Measurements from ENCODE around the gene IL6ST. TPM values are rescaled to one million over a fixed set of nuclear protein-coding genes. Genes with fewer than 3 reads are reported as not detected.
"Not testable (repeated sequence)": the region's sequence is repeated elsewhere in the genome, so short reads cannot be mapped to it uniquely, and the experiment has no call there.

Gene IL6ST
- total RNA-seq, 8 experiments from 2014 or later: 27.6 to 333 (median 68.5) TPM

DNA sequence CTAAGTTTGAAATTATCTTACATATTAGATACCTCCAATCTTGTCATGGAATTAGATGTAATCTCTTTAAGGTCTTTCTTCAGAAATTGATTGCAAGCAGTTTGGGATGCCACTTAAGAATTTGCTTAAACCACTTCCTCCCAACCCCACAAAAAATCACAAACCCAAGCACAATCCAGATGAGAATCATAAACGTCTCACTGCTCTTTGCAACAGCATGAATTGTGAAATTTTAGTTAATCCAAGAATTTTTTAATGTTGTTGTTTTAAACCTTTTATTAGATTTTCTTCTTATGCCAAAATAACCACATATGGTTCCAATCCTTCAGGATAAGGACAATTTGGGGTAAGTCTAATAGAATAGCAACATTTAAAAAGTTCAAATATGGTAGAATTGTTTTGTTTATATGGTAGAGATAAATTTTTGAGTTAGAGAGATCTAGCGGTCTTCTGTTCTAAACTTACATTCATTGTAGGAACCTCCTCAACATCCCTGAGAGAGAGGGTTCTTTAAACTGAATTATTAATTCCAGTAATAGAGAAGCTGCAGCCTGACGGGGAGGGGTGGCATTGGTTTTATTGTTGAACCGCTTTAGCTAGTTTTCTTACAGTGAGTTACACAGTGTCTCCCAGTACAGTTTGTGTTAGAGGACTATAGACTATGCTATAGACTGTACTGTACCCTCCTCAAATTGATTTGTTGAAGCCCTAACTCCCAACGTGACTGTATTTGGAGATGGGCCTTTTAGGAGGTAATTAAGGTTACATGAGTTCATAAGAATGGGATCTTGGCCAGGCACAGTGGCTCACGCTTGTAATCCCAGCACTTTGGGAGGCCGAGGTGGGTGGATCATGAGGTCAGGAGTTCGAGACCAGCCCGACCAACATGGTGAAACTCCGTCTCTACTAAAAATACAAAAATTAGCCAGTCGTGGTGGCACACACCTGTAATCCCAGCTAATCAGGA is 24.8 kb upstream of the IL6ST start:
- Histone ChIP-seq H3K4me1 (replicated peaks in 1 of 2) (no peaks in the 10 kb centered on the region), H3K4me3 (no peak overlapping the region), H3K27ac (no peak overlapping the region)
- WGBS, 10 experiments: 36 to 98% (median 69%) methylated on average over 1 to 7 of the region's 11 CpGs; no CpG with 5 or more reads in 1 of the 10 experiments
- in situ Hi-C loops (cut with MboI; ENCODE audit: low pct_unique_long_range_greater_than_20kb in 2 of 9, low sequenced_read_pairs in 9 of 9, unreplicated experiment in 9 of 9): no loop called here
- no peak for ATAC-seq (replicated peaks in 6 of 8)

- H3K4me3 ChIP-seq: no peak overlapping the region
- no peak for ATAC-seq (replicated peaks in 6 of 8)
- H3K4me1 ChIP-seq (replicated peaks in 1 of 2): no peaks in the 10 kb centered on the region
- 17 to 100% (median 80%) methylated on average over 1 of the region's 1 CpG; no CpG with 5 or more reads in 5 of the 10 experiments for WGBS, 10 experiments
- in situ Hi-C loops (cut with MboI; ENCODE audit: low pct_unique_long_range_greater_than_20kb in 2 of 9, low sequenced_read_pairs in 9 of 9, unreplicated experiment in 9 of 9): no loop called here
- H3K27ac ChIP-seq: no peak overlapping the region
Observed at GRCh38 chr5:56018832-56019231, 24.1 kb upstream of the IL6ST start.

GRCh38 chr5:56014701-56015100 is 19.9 kb upstream of the IL6ST start:
- WGBS, 10 experiments: no CpG with 5 or more reads among the region's 26 CpGs
- H3K27ac ChIP-seq; ATAC-seq (replicated peaks in 6 of 8); H3K4me1 ChIP-seq (replicated peaks in 1 of 2); in situ Hi-C loops (cut with MboI; ENCODE audit: low pct_unique_long_range_greater_than_20kb in 2 of 9, low sequenced_read_pairs in 9 of 9, unreplicated experiment in 9 of 9); H3K4me3 ChIP-seq: not testable (repeated sequence)

GRCh38 chr5:56013939-56014338 is 19.2 kb upstream of the IL6ST start:
- H3K27ac ChIP-seq; H3K4me1 ChIP-seq (replicated peaks in 1 of 2); H3K4me3 ChIP-seq; ATAC-seq (replicated peaks in 6 of 8); in situ Hi-C loops (cut with MboI; ENCODE audit: low pct_unique_long_range_greater_than_20kb in 2 of 9, low sequenced_read_pairs in 9 of 9, unreplicated experiment in 9 of 9): not testable (repeated sequence)
- no CpG with 5 or more reads among the region's 5 CpGs for WGBS, 10 experiments

DNA sequence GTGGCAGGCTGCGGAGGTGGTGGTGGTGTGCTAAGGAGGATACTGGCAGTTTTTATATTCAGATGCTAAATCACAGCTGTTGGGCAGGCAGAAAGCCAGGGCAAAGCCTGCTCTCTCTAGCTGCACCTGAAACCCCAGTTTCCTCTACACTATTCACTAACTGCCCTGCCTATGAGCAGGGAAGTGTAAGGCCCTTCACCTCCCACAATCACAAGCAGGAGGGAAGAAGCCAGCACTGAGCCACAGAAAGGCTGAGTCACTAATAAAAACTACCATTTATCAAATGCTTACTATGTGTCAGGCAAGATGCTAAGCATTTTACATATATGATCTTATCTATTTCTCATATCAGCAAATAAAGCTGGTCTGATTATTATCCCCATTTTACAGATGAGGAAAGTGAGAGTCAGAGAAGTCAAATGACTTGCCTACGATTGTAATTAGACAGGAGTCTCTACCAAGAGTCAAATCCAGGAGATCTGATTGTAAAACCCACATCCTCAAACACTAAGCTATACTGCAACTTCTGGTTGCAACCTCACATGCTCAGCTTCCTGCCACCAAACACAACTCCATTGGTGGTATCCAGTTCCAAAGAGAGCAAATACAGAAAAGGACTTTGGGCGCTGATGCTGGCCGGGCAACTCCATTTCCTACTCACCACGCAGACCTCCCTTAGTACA is 17.7 kb upstream of the IL6ST start:
- ATAC-seq (replicated peaks in 6 of 8): peak in 4 of 8 experiments; percentile 36 to 84 (median 60)
- in situ Hi-C loops (cut with MboI; ENCODE audit: low pct_unique_long_range_greater_than_20kb in 2 of 9, low sequenced_read_pairs in 9 of 9, unreplicated experiment in 9 of 9): no loop called here
- no peak overlapping the region for H3K27ac ChIP-seq

GRCh38 chr5:56011835-56012234 is 17.1 kb upstream of the IL6ST start:
- H3K27ac ChIP-seq: no peak overlapping the region
- peak in 4 of 8 experiments; percentile 9 to 96 (median 88) for ATAC-seq (replicated peaks in 6 of 8)

More for the DNA sequence above, 17.7 kb upstream of the IL6ST start:
- H3K4me3 ChIP-seq: no peak overlapping the region
- no peaks in the 10 kb centered on the region for H3K4me1 ChIP-seq (replicated peaks in 1 of 2)
- 0 to 100% (median 74%) methylated on average over 1 to 5 of the region's 5 CpGs; no CpG with 5 or more reads in 2 of the 10 experiments for WGBS, 10 experiments

DNA sequence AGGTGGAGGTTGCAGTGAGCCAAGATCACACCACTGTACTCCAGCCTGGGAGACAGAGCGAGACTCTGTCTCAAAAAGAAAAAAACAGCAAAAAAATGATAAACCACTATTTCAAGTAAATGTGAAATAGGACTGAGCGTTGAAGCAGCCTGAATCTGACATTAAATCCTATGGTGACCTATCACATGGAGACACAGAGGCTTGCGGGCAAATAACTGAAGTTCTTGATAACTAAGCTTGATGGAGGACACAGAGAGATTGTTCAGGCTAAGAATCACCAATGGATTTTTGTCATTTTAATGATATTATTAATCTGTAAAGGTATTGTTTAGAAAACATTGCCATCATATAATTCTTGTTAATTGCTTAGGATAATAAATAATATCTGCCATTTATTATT is 15.7 kb upstream of the IL6ST start:
- in situ Hi-C loops (cut with MboI; ENCODE audit: low pct_unique_long_range_greater_than_20kb in 2 of 9, low sequenced_read_pairs in 9 of 9, unreplicated experiment in 9 of 9): no loop called here
- no peak overlapping the region for H3K27ac ChIP-seq
- WGBS, 10 experiments: 86 to 100% (median 100%) methylated on average over 1 to 3 of the region's 3 CpGs
- H3K4me3 ChIP-seq: no peak overlapping the region
- ATAC-seq (replicated peaks in 6 of 8): no peak
- H3K4me1 ChIP-seq (replicated peaks in 1 of 2): no peaks in the 10 kb centered on the region

More at GRCh38 chr5:56011835-56012234, 17.1 kb upstream of the IL6ST start:
- no peak overlapping the region for H3K4me3 ChIP-seq
- H3K4me1 ChIP-seq (replicated peaks in 1 of 2): no peaks in the 10 kb centered on the region
- WGBS, 10 experiments: 0 to 100% (median 56%) methylated on average over 1 to 3 of the region's 3 CpGs; no CpG with 5 or more reads in 2 of the 10 experiments
- in situ Hi-C loops (cut with MboI; ENCODE audit: low pct_unique_long_range_greater_than_20kb in 2 of 9, low sequenced_read_pairs in 9 of 9, unreplicated experiment in 9 of 9): no loop called here

- ATAC-seq (replicated peaks in 6 of 8): no peak
- Histone ChIP-seq H3K4me3 (no peak overlapping the region), H3K27ac (no peak overlapping the region), H3K4me1 (replicated peaks in 1 of 2) (no peaks in the 10 kb centered on the region)
- in situ Hi-C loops (cut with MboI; ENCODE audit: low pct_unique_long_range_greater_than_20kb in 2 of 9, low sequenced_read_pairs in 9 of 9, unreplicated experiment in 9 of 9): no loop called here
Observed at GRCh38 chr5:56006600-56006999, 11.8 kb upstream of the IL6ST start.

GRCh38 chr5:56006094-56006493 is 11.3 kb upstream of the IL6ST start:
- in situ Hi-C loops (cut with MboI; ENCODE audit: low pct_unique_long_range_greater_than_20kb in 2 of 9, low sequenced_read_pairs in 9 of 9, unreplicated experiment in 9 of 9): no loop called here
- no peak overlapping the region for H3K27ac ChIP-seq
- no peak for ATAC-seq (replicated peaks in 6 of 8)
- WGBS, 10 experiments: 83 to 100% (median 98%) methylated on average over 1 to 2 of the region's 2 CpGs; no CpG with 5 or more reads in 4 of the 10 experiments
- H3K4me3 ChIP-seq: no peak overlapping the region
- H3K4me1 ChIP-seq (replicated peaks in 1 of 2): no peaks in the 10 kb centered on the region

DNA sequence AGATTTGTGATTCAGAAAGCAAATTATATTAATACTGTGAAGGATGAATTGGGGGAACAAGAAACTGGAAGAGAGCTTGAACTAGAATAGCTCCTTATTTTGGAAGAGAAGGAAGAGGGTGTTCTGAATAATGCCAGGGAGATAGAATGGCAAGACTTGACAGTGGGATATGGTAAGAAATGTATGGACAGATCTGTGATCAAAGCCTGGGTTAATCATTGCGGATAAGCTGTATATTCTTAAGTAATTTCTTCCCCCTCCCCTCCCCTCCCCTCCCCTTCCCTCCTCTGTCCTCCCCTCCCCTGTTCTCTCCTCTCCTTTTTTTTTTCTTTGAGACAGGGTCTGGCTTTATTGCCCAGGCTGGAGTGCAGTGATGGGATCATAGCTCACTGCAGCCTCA is 10.1 kb upstream of the IL6ST start:
- in situ Hi-C loops (cut with MboI; ENCODE audit: low pct_unique_long_range_greater_than_20kb in 2 of 9, low sequenced_read_pairs in 9 of 9, unreplicated experiment in 9 of 9): no loop called here
- no peak overlapping the region for H3K4me3 ChIP-seq
- WGBS, 10 experiments: 86 to 100% (median 100%) methylated on average over 1 of the region's 1 CpG; no CpG with 5 or more reads in 6 of the 10 experiments
- no peak for ATAC-seq (replicated peaks in 6 of 8)
- H3K4me1 ChIP-seq (replicated peaks in 1 of 2): no peaks in the 10 kb centered on the region
- H3K27ac ChIP-seq: no peak overlapping the region

DNA sequence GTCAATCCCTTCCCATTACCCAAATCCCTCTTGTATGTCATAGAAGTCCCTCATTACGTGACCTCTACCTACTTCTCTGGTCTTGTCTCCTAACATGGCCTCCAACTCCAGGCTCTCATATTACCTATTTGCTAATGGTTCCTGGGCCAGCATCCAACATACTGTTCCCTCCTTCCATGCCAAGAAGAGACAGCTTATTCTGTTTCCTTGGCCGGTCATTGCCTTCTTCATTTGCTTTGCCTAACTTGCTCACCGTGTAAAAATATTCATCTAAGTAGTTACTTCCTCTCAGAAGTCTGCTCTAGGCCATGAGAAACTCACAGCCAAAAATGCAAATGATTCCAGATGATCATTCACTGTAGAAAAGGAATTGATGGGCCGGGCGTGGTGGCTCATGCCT is 8.9 kb upstream of the IL6ST start:
- in situ Hi-C loops (cut with MboI; ENCODE audit: low pct_unique_long_range_greater_than_20kb in 2 of 9, low sequenced_read_pairs in 9 of 9, unreplicated experiment in 9 of 9): no loop called here
- H3K27ac ChIP-seq: no peak overlapping the region
- peak in 3 of 8 experiments; percentile 85 to 93 (median 91) for ATAC-seq (replicated peaks in 6 of 8)

DNA sequence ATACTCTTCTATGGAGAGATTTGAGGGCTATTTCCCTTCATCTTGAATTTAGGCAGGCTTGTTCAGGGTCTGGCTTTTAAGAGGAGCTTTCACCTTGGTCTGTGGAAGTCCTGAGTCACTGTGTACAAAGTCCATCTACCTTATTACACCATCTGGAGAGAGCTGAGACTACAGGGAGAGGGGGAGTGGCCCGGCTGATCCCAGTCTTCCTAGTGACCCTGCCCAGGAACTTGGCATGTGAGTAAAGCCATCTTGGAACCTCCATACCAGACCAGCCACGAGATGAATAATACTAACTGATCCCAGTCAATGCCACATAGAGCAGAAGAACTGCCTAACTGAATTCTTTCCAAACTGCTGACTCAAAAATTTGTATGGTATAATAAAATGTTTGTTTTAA is 8.4 kb upstream of the IL6ST start:
- in situ Hi-C loops (cut with MboI; ENCODE audit: low pct_unique_long_range_greater_than_20kb in 2 of 9, low sequenced_read_pairs in 9 of 9, unreplicated experiment in 9 of 9): no loop called here
- no peak overlapping the region for H3K4me3 ChIP-seq
- no peaks in the 10 kb centered on the region for H3K4me1 ChIP-seq (replicated peaks in 1 of 2)
- no peak overlapping the region for H3K27ac ChIP-seq
- peak in 3 of 8 experiments; percentile 59 to 79 (median 69) for ATAC-seq (replicated peaks in 6 of 8)
- 0 to 100% (median 32%) methylated on average over 1 to 2 of the region's 2 CpGs; no CpG with 5 or more reads in 4 of the 10 experiments for WGBS, 10 experiments

More for the DNA sequence above, 8.9 kb upstream of the IL6ST start:
- 4 to 97% (median 87%) methylated on average over 3 to 5 of the region's 5 CpGs; no CpG with 5 or more reads in 3 of the 10 experiments for WGBS, 10 experiments
- H3K4me1 ChIP-seq (replicated peaks in 1 of 2): no peaks in the 10 kb centered on the region
- H3K4me3 ChIP-seq: no peak overlapping the region

DNA sequence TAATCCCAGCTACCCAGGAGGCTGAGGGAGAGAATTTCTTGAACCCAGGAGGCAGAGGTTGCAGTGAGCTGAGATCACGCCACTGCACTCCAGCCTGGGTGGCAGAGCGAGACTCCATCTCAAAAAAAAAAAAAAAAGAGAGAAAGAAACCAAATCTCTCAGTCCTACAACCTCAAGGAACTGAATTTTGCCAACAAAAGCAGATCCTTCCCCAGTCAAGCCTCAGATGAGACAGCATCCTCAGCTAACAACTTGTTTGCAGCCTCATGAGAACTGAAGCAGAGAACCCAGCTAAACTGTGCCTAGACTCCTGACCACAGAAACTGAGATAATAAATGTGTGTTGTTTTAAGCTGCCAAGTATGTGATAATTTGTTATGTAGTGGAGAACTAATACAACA is 7.5 kb upstream of the IL6ST start:
- Histone ChIP-seq H3K4me1 (replicated peaks in 1 of 2) (no peaks in the 10 kb centered on the region), H3K4me3 (no peak overlapping the region), H3K27ac (no peak overlapping the region)
- in situ Hi-C loops (cut with MboI; ENCODE audit: low pct_unique_long_range_greater_than_20kb in 2 of 9, low sequenced_read_pairs in 9 of 9, unreplicated experiment in 9 of 9): no loop called here
- ATAC-seq (replicated peaks in 6 of 8): no peak
- WGBS, 10 experiments: 94 to 100% (median 100%) methylated on average over 1 to 2 of the region's 2 CpGs; no CpG with 5 or more reads in 7 of the 10 experiments

Data from motor neuron (in vitro differentiated cells).